Fibroblast of lung (primary cell): ENCODE results near the gene MELTF.

Source experiments
- CTCF ChIP-seq, 2 donors: IDR thresholded peaks in 1 of 2; conservative IDR thresholded peaks in 1 of 2; 1 replicate in 1 of 2; 2 replicates in 1 of 2; pipeline ENCODE4 v1.5.1; 2011 to 2012; ENCODE audit warnings: low read length in 2 of 2, control low read depth in 1 of 2, inconsistent platforms in 1 of 2, low read depth in 1 of 2, mild to moderate bottlenecking in 1 of 2
- EZH2 ChIP-seq: IDR thresholded peaks from 2 replicates; pipeline ENCODE4 v1.5.1; 2012; ENCODE audit warnings: low read length, control low read depth, mild to moderate bottlenecking; ENCODE audit errors: missing control alignments

GRCh38 chr3:196985954-196986885 lies 43.4 kb downstream of the MELTF start:
- peak in 1 of 2 donors; percentile 26 for TF ChIP-seq CTCF (conservative IDR thresholded peaks at IDR 0.05 in 1 of 2, IDR thresholded peaks at IDR 0.05 in 1 of 2; ENCODE audit: low read depth in 1 of 2, low read length in 2 of 2)
- TF ChIP-seq EZH2: no peak
